ENCODE results near the gene L3MBTL4.
"Not testable (repeated sequence)": the region's sequence is repeated elsewhere in the genome, so short reads cannot be mapped to it uniquely, and the experiment has no call there.

The L3MBTL4 gene

GRCh38 chr18:6406075-6406909, 8.4 kb downstream of the L3MBTL4 start:
- DNase-seq: no peak

- no peak for DNase-seq
These were observed 9.3 kb downstream of the L3MBTL4 start for GRCh38 chr18:6405237-6406074.

GRCh38 chr18:6404834-6405233, 9.9 kb downstream of the L3MBTL4 start:
- no peak for DNase-seq

- DNase-seq: no peak
These were observed 13.0 kb downstream of the L3MBTL4 start for GRCh38 chr18:6401687-6402086.

- DNase-seq: no peak
These were observed 14.9 kb downstream of the L3MBTL4 start for GRCh38 chr18:6399776-6400175.

GRCh38 chr18:6397931-6398566, 16.7 kb downstream of the L3MBTL4 start:
- DNase-seq: no peak

GRCh38 chr18:6396847-6397246, 17.9 kb downstream of the L3MBTL4 start:
- no peak for DNase-seq

- DNase-seq: no peak
These were observed 18.4 kb downstream of the L3MBTL4 start for GRCh38 chr18:6396276-6396675.

- no peak for DNase-seq
These were observed 25.7 kb downstream of the L3MBTL4 start for GRCh38 chr18:6389005-6389404.

GRCh38 chr18:6382963-6383362, 31.7 kb downstream of the L3MBTL4 start:
- DNase-seq: no peak

- not testable (repeated sequence) for DNase-seq
These were observed 37.2 kb downstream of the L3MBTL4 start for GRCh38 chr18:6377473-6377872.

GRCh38 chr18:6376433-6377229, 38.1 kb downstream of the L3MBTL4 start:
- DNase-seq: no peak

GRCh38 chr18:6374935-6375529, 39.7 kb downstream of the L3MBTL4 start:
- DNase-seq: no peak

GRCh38 chr18:6374340-6374739, 40.4 kb downstream of the L3MBTL4 start:
- no peak for DNase-seq

GRCh38 chr18:6373187-6373586, 41.5 kb downstream of the L3MBTL4 start:
- DNase-seq: no peak

- peak; percentile 9 for DNase-seq
These were observed 43.6 kb downstream of the L3MBTL4 start for GRCh38 chr18:6370886-6371635.

- peak; percentile 65 for DNase-seq
These were observed 44.3 kb downstream of the L3MBTL4 start for GRCh38 chr18:6370410-6370809.

- DNase-seq: no peak
These were observed 46.7 kb downstream of the L3MBTL4 start for GRCh38 chr18:6368017-6368416.

- no peak for DNase-seq
These were observed 47.5 kb downstream of the L3MBTL4 start for GRCh38 chr18:6367208-6367607.

GRCh38 chr18:6366776-6367175, 47.9 kb downstream of the L3MBTL4 start:
- DNase-seq: no peak

- DNase-seq: no peak
These were observed 49.3 kb downstream of the L3MBTL4 start for GRCh38 chr18:6365385-6365784.

All from DMS 273 treated with DMSO at 0.1 percent for 48 hours (cell line).